ENCODE data around the gene SSBP3.

SSBP3 gene

DNA sequence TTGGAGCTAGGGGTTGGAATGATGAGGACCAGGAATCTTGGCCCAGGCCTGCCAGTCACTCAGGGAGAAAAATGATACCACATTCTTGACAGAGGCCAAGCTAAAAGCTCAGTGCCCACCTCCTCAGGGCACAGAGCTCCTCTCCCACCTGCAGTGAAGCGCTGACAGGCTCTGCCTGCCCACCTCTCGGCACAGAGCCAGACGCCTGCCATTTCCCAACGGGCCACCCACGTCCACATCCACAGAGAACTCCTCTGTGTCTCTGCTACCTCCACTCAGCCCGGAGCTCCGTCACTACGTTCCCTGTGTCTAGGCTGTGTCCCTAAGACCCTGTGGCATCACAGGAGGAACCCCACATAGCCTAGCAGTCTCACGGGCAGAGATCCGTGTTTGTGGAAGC lies 145.4 kb downstream of the SSBP3 start:
- no peak for DNase-seq

DNA sequence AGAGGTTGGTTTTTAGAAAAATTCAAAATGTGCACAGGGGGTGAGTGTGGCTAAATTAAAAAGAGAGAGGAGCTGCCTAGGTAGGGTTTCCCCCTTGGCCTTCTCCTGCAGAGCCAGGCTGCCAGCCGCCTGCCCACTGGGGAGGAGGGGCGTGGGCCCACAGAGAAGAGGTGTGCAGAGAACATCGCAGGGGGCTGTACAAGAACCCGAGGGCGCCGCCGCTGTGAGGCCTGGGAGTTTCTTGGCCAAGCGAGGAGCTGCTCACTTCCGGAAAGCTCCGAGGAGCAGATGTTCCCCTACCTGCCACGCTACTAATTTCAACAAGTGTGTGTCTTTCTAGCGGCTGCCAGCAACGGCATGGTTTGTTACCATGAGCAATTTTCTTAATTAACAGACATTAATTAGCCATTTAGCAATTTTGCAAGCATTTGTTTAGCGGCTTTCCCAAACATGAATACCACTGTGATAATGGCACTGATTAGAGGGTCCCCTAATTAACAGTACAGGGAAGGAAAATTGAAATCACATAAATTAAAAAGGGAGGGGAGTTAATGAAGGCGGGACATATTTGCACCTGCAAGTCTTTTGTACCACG lies 146.6 kb downstream of the SSBP3 start:
- peak; percentile 29 for DNase-seq

DNA sequence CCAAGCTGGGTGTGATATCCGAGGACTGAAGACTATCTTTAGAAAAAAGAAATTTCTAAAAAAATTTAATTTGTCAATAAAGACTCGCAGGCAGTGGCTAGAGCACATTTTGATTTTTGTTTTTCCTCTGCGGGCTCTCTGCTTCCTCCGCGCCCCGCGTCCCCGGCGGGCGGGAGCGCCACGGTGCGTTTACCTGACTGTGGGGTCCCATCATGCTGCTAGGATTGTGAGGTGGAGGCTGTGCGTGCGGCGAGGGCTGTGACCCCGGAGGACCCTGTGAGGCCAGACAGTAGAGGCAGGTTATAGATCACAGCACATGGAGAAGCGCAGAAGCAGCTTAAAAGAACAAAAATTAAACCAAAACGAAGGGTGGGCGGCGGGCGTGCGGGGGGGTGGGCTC lies 148.3 kb downstream of the SSBP3 start:
- no peak for DNase-seq

DNA sequence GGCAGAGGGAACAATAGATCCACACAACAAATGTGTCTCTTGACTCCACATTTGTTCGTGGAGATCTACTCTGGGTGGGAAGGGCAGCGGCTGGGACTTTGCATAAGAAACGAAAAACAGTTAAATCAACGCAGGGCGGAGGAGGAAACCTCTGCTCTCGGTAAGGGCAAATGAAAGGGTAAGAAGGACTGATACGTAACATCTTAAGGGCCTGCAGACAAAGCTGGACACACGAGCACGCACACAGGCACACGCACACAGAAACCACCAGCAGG lies 148.9 kb downstream of the SSBP3 start:
- DNase-seq: no peak

DNA sequence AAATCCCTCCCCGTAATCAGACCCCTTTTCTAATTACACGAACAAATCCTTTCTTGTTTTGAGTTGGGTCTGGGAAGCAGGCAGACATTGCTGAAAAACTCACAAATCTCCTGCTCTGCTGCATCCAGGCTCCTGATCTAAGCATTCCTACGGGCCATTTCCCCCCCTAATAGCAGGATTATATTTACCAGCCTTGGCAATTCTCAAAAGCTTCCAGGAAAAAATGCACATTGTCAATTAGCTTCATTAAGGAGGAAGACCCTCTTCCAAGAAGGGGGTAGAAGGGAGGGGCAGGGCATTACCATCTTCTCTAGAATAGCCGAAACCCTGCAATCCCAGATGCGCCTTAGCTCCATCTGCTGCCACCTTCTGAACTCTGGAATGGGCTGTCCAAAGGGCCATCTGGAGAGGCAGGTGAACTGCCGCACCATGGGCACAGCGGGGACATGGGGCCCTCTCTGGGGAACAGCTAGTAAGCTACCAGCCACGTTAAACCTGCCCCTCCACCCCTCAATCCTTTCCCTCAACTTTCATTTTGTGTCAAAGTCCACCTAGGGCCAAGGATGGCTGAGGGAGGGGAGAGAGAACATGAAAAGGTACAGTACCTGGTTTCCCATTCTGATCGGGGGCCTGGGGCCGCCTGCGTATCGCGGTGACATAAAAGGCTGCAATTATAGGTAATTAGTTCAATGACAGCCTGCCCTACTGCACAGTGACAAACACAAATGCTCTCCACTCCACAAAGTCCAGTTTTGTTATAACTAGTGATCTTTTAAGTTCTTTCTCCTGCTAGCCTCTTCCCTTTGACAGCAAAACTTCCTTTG lies 149.5 kb downstream of the SSBP3 start:
- no peak for DNase-seq

DNA sequence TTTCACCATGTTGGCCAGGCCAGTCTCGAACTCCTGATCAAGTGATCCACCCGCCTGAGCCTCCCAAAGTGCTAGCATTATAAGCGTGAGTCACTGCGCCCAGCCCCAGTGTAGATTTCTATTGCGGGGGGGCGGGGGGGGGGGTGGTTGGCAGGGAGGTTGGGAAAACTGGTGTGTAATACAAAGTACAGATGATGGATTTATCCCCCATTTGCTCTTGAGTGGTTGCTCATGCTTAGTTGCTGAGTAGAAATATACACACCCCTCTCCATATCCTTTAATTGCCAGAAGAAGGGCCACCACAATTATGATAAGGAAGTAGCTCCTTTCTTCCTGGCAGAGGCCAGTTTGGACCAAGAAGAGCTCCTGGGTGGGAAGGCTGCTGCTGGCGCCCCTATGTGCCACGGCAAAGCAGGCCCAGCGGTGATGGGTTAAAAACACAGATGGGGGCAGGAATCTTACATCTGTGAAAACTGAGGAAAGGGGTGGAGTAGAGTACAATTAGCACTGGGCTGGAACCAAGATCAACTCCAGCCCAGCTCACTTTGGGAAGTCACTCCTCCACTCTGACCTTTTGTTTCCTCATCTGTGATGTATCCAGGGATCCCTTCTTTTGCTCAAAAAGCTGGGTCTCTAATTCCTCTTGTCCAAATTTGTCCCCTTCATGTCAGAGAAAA lies 151.0 kb downstream of the SSBP3 start:
- DNase-seq: no peak

DNA sequence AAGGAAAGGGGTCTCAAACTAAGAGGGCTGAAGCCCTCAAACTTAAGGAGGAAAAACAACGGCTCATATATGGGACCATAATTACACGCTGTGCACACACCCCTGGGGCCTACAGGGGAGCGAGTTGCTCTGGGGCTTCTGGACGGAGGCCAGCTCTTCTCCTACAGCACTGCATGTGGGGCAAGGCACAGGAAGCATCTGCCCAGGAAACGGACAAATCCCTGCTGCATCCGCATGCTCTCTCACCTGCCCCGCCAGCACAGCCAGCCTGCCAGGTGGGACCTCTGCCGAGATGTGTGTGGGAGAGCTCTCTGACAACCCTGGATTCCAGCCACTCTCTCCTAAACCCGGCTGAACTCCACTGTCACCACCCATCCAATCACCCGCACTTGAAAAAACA lies 152.1 kb downstream of the SSBP3 start:
- DNase-seq: peak; percentile 34

DNA sequence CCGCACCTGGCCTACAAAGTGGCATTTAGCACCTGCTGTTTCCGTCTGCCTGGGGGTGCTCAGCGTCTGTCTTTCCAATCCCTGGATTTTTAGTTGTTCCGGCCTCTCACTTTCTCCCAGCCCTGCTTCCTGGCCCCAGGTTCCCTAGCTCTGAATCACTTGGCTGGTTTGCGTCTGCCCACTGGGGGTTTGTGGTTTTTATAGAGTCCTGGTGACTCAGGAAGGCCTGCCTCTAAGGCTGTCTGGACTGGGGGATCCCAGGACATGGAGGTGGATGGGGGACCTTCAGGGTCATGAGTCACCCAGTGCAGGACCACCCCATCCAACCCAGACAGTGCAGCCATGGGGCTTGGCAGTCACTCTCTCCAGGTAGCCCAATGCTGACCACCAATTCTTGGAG lies 152.7 kb downstream of the SSBP3 start:
- no peak for DNase-seq

DNA sequence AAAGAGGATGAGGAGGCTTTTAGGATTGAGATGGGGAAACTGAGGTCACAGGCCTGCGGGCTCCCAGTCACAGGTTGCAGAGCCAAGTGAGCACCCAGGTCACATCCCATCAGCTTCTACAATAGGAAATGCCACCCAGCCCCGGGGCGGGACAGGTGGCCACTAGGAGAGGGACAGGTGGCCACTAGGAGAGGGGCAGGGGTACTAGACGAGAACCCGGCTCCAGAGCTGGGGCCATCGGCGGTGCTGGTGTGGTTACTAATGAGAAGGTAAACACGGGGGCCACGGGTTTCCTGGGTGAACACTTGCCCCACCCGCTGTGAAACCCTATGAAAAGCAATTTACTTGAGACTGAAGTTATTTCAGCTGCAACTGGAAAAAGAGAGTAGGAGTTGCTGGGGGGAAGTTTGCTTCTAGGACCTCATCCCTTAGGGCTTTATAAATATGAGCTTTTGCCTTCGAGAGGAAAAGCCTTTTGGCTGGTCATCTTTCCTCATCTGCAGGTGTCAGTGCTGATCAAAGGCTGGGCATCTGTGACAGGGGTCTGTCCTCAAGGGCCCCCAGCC lies 153.7 kb downstream of the SSBP3 start:
- no peak for DNase-seq

DNA sequence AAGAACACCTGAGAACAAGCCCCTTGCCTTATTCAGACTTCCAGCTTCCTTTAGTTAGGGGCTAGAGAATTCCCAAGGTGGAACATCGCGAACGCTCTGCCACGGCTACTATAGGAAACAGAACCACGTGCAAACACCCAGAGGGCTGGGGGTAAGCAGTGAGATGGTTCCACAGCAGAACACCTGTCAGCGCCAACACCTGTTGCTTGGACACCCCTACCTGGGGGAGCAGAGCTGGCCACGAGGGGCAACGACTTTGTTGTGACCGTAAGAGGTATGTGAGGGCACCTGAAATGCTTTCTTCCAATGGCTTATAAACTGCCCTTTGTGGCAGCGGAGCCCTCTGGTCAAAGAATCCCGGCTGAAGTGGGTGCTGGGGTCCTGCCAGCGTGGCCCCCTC lies 155.5 kb downstream of the SSBP3 start:
- DNase-seq: no peak

DNA sequence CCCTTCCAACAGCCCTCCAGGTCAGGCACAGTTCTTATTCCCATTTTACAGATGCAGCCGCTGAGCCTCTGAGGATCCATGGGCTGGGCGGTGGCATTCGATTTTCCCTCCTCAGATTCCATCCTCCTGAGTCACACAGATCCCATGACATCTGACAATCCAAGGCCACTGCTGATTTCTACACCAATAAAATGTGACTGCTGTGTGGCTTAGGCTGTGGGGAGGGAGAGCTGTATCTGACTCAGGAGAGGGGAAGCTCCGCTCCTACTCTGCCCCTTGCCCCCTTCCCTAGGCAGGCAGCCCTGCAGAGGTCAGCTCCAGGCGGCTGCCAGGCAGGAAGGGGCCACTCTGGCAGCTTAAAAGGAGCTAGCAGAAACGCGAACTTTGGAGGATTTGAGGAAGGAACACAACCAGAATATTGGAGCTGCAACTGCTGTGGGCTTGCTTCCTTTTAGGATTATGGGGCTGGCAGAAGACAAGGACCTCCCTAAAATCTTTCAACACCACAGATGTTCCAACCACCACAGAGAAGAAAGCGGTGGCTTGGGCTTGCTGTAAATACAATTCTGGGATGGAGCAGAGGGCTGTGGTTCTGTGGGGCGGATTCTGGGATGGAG lies 156.3 kb downstream of the SSBP3 start:
- no peak for DNase-seq

DNA sequence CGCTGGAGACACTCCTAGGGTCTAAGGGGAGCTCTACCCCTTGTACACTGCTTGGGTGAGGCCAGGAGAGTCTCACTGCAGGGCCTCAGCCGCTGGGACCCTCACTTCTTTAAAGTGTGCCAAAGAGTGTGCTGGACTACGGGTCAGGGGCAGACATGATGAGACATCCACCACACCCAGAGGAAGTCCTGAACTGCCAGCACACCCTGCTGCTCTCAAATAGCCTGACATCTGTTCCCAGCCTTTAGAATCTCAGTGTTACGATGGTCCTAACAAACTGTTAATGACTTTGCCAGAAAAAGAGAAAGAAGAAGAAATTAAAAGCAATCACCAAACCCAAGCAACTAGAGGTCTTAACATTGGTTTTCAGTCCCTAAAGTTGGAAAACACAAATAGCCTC lies 157.2 kb downstream of the SSBP3 start:
- DNase-seq: no peak

DNA sequence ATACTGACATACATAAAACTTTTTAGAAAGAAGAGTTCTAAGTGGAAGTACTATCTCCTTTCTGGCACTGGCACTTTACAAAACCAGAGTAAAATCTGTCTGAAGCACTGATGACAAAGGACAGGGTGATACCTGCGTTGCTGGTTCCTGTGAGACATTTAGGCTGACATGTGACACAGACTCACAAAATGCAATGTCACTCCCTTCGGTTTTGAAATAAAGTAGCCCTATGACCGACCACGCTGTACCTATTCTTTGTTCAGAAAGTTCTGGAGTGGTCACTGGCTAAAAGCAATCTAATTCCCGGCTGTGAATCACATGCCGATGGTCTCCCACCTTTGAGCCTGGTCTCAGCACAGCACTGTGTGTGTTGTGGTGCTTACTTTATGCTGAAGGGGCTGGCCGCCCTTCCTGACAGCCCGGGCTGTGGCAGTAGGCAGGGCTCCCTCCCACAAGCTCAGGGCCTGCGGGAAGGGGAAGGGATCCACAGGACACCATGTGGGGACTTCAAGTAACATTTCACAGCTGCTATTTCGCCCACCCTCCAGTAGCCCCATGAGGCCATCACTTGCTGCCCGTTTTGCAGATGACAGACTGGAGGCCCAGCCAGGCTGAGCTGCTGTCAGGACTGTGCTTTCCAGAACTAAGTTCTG lies 158.2 kb downstream of the SSBP3 start:
- DNase-seq: no peak

DNA sequence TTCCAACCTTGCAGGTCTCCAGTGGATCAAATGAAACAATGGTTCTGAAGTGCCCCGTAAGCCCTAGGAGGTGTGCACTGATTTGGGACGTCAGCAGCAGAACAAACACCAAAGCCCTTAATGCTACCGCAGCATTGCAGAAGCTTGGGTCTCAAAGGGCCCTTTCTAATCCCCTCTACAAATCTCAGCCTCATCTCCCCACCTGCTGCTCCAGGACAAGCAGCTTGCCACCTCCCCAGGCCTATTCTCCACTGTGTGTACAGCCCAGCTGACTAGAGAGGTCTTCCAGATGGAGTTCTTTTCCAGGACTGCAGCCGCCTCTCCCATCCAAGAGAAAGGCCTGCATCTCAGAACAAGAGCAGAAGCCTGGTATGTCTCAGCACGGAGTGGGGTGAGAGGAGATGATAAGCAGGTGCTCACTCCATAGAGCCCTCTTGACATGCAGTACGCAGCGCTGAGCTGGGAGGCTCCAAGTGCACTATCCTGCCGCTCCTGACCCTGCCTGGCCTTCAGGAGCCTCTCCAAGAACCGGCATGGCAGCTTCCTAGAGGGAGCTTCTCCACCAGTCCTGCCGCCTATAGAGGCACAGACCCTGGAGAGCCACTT lies 160.0 kb downstream of the SSBP3 start:
- DNase-seq: no peak

DNA sequence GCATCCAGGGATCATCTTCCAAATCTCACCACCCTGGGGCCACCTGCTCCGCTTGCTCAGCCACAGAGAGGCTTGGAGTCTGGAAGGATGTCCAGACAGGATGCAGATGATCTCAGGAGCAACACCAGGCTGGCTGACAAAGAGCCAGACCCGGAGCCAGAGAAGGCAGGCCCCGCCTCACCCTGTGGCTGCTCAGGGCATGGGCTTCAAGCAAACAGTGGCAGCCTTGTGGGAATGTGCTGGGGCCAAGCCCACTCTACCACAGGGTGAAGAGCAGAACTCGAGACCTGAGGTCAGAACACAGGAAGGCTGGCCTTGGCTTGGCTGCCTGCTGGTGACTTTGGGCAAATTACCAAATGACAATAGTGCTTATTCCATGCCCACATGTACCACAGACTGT lies 160.7 kb downstream of the SSBP3 start:
- no peak for DNase-seq

DNA sequence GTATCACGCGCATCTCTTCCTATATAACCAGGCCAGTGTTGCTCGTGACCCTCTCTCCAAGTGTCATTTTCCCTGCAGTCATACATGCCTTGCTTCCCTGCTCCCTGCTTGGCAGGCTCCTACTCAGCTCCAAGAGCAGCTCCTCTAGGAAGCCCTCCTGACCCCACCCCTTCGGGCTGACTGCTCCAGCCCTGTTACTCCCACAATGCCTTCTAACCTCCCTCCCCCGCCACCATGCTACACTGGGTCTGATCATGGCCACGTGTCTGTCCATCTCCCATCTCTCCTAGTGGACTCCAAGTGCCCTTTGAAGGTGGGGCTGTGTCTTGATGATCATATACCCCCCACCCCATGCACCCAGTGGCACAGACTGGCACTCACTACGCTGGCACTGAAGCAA lies 161.5 kb downstream of the SSBP3 start:
- no peak for DNase-seq

DNA sequence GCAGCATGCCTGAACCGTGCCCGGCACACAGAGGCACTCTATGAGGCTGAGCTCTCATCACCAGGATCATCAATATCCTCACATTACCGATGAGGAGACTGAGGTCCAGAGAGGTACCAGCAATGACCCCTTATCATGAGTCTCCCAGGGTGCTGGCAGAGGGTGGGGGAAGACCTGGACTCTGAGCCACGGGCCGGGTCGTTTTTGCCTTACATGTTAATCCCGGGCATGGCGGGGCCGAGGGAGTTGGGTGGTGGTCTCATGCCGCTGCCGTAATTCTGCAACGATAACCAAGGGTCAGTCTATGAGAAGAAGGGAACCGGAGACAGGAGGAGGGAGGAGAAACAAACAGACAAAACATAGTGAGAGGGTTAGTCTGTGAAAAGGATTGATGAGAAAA lies 163.2 kb downstream of the SSBP3 start:
- no peak for DNase-seq

DNA sequence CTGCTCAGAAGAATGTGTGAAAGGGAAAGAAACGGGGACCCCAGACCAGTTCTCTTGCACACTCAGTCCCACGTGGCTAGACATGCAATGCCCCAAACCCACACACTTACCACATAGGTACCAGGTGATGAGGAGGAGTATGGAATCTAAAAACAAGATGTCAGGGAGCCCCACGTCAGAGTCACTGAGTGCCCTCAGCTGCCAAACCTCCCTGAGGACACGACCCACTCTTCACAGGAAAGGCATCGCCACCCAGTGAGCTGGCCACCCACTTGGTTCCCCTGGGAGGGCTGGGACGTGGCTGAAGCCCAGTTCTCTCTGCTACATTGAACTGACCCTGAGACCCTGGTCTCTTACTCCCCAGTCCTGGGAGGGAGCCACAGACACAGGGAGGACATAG lies 164.8 kb downstream of the SSBP3 start:
- no peak for DNase-seq

DNA sequence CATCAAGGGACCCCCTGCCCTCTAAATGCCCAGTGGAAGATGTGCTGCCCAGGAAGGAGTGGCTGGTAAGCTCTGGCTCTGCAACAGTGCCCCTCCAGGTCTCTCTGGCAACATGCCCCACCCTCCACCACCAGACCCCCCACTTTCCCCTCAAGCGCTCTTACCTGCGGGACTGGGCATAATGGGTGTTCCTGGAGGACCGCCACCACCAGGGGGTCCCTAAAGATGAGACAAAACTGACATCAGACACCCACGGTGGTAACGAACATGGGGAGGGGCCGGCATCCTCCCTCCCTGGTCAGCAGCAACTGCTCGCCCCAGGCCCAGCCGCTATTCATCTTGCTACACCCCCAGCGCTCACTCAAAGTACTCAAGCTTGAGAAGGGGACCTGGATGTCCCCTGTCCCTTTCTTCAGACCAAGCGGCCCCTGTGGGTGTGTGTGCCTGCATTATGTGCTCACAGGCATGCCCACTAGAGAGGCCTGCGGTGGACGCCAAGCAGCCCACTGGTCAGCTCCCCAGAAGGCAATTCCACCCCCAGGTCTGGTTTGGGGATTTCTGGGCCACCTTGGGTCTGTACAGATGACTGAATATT lies 165.4 kb downstream of the SSBP3 start:
- no peak for DNase-seq

DNA sequence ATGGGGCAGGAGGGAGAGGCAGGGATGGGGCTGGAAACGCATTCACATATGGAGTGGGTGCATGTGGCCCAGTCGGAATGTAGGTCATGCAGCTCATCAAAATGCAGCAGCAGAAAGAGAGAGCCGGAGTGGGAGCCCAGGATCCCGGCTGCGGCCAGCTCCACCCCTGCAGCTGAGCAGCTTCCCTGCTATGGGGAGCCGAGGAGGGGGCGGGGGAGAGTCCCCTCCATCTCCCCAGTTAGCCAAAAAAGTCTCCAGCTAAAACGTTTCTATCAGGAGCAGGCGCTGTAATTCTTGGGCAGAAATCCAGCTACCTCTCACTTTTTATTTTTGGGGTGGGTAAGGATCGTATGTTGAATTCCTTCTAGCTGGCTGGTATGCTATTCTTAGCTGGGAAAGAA lies 166.6 kb downstream of the SSBP3 start:
- DNase-seq: no peak

DNA sequence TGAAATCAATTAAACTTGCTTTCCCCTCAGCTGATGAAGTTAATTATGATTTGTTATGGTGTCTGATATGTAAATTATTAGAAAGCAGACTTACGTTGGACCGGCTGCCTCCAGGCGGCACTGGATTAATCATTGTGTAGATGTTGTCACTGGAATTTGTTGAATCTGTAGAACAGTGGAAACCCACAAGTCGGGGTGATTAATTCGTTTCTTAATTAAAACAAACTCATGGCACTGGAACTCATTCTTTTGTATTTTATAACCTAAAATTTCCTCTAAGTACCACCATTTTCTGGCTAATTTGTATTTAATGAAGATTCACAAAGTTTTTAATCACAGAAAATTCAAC lies 167.2 kb downstream of the SSBP3 start:
- no peak for DNase-seq

DNA sequence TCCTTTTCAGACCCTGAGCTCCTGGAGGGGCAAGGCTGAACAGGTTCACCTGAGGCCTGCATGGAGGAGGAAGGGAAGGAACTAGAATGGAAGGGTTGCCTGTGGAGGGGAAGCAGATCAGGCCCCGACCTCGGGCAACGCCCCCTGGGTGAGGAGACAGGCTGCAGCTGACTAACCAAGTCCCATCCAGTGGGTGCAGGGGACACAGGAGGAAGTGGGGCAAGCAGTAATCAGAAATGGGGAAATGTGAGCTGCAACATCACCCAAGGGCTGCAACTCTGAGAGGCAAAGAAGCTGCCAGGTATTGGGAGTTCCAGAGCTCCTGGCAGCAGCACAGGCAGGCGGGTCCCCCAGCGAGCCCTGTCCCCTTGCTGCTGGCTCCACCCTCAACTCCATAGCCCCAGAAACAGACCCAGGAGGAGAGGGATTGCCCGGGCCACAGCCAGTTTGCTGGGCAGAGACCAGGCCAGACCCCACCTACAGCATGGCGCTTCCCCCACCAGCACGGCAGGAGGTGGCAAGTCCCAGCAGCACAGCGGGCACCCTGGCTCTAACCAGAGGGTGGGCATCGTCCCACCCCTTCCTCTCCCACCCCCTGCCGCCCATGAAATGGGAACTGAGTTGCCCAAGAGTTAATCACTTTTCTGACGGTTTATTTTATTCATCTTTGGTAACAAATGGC lies 167.7 kb downstream of the SSBP3 start:
- DNase-seq: no peak

Measured in DMS 273 treated with DMSO at 0.1 percent for 48 hours (cell line).